MM.1S (cell line): ENCODE results near the gene ZNF135.

Source experiments
- DNase-seq: peaks from one replicate; pipeline ENCODE4 v3.0.0-alpha.2; 2015
- H2AFZ ChIP-seq: fragments of 300-600 bp; sonication (generic); 2 replicates; pipeline ENCODE4 v1.6.0; 2016; ENCODE audit warnings: antibody characterized with exemption, low read length
- H3F3A ChIP-seq: fragments of 300-600 bp; sonication (generic); 2 replicates; pipeline ENCODE4 v1.6.1; 2016; ENCODE audit warnings: mild to moderate bottlenecking, antibody characterized with exemption, low read length, moderate library complexity, mixed read lengths; ENCODE audit not compliant: insufficient read depth
- H3K27ac ChIP-seq: fragments of 300-600 bp; sonication (generic); 2 replicates; pipeline ENCODE4 v1.5.1; 2016; ENCODE audit warnings: mild to moderate bottlenecking, low read length
- H3K27me3 ChIP-seq: fragments of 300-600 bp; sonication (generic); replicated peaks from 2 replicates; pipeline ENCODE4 v1.6.0; 2016; ENCODE audit warnings: low read length; ENCODE audit not compliant: insufficient read depth
- H3K36me3 ChIP-seq: fragments of 300-600 bp; sonication (generic); replicated peaks from 2 replicates; pipeline ENCODE4 v1.6.1; 2016; ENCODE audit warnings: mild to moderate bottlenecking, low read length, mixed read lengths; ENCODE audit not compliant: insufficient read depth
- H3K4me1 ChIP-seq: fragments of 300-600 bp; sonication (generic); 2 replicates; pipeline ENCODE4 v1.6.1; 2016; ENCODE audit warnings: low read length, mixed read lengths
- H3K4me2 ChIP-seq: fragments of 300-600 bp; sonication (generic); 2 replicates; pipeline ENCODE4 v1.6.0; 2016; ENCODE audit warnings: low read depth, low read length
- H3K4me3 ChIP-seq: fragments of 300-600 bp; sonication (generic); 2 replicates; pipeline ENCODE4 v1.5.1; 2016; ENCODE audit warnings: low read length, mixed read lengths
- H3K79me2 ChIP-seq: fragments of 300-600 bp; sonication (generic); 2 replicates; pipeline ENCODE4 v1.6.1; 2016; ENCODE audit warnings: mixed run types, low read length, mixed read lengths
- H3K9ac ChIP-seq: fragments of 300-600 bp; sonication (generic); 2 replicates; pipeline ENCODE4 v1.6.1; 2016; ENCODE audit warnings: low read length, mixed read lengths
- H3K9me2 ChIP-seq: fragments of 300-600 bp; sonication (generic); replicated peaks from 2 replicates; pipeline ENCODE4 v1.6.1; 2016; ENCODE audit warnings: mild to moderate bottlenecking, low read length, mixed read lengths; ENCODE audit not compliant: insufficient read depth
- H3K9me3 ChIP-seq: fragments of 300-600 bp; sonication (generic); replicated peaks from 2 replicates; pipeline ENCODE4 v1.6.1; 2016; ENCODE audit warnings: mild to moderate bottlenecking, low read length, mixed read lengths; ENCODE audit not compliant: insufficient read depth
- H4K20me1 ChIP-seq: fragments of 300-600 bp; sonication (generic); 2 replicates; pipeline ENCODE4 v1.6.1; 2016; ENCODE audit warnings: mild to moderate bottlenecking, low read length, moderate library complexity, mixed read lengths; ENCODE audit not compliant: insufficient read depth
- CTCF ChIP-seq: fragments of 300-600 bp; sonication (generic); IDR thresholded peaks from 2 replicates; pipeline ENCODE4 v1.5.1; 2016; ENCODE audit warnings: antibody characterized with exemption, low read length, mixed read lengths
- EZH2 ChIP-seq: fragments of 300-600 bp; sonication (generic); optimal IDR thresholded peaks from 2 replicates; pipeline ENCODE3; 2017; ENCODE audit warnings: low read depth, mild to moderate bottlenecking, antibody characterized with exemption, low read length, mixed read lengths
- EZH2phosphoT487 ChIP-seq: fragments of 300-600 bp; sonication (generic); IDR thresholded peaks from 2 replicates; pipeline ENCODE4 v1.6.1; 2018; ENCODE audit warnings: antibody characterized with exemption, low read length

Gene ZNF135

GRCh38 chr19:58038688-58039204, 20.3 kb upstream of the ZNF135 start:
- H3K4me3 ChIP-seq, result no peak overlapping the region
- no peaks in the 10 kb centered on the region for H3K79me2 ChIP-seq
- H3K36me3 ChIP-seq, result no peaks in the 10 kb centered on the region
- H4K20me1 ChIP-seq, result no peaks in the 10 kb centered on the region
- H3K9me2 ChIP-seq, result no peaks in the 10 kb centered on the region
- H3K27ac ChIP-seq, result no peak overlapping the region
- H3K9me3 ChIP-seq, result no peaks in the 10 kb centered on the region
- no peak overlapping the region for H3K9ac ChIP-seq
- DNase-seq, result no peak
- H2AFZ ChIP-seq, result no peak overlapping the region
- H3K4me2 ChIP-seq, result no peak overlapping the region
- no peaks in the 10 kb centered on the region for H3K27me3 ChIP-seq
- TF ChIP-seq EZH2 (no peak), CTCF (no peak), EZH2phosphoT487 (no peak)
- H3K4me1 ChIP-seq, result no peaks in the 10 kb centered on the region
- no peaks in the 10 kb centered on the region for H3F3A ChIP-seq

GRCh38 chr19:58040751-58041525, 18.1 kb upstream of the ZNF135 start:
- Histone ChIP-seq H3K9me2 (no peaks in the 10 kb centered on the region), H4K20me1 (no peaks in the 10 kb centered on the region), H3F3A (no peaks in the 10 kb centered on the region), H3K9ac (no peak overlapping the region), H3K36me3 (no peaks in the 10 kb centered on the region), H3K9me3 (no peaks in the 10 kb centered on the region), H3K79me2 (no peaks in the 10 kb centered on the region), H3K4me1 (no peaks in the 10 kb centered on the region), H3K4me2 (no peak overlapping the region), H3K27ac (no peak overlapping the region), H3K4me3 (no peak overlapping the region), H3K27me3 (no peaks in the 10 kb centered on the region), H2AFZ (no peak overlapping the region)
- no peak for DNase-seq
- TF ChIP-seq EZH2, result no peak
- no peak for TF ChIP-seq CTCF
- TF ChIP-seq EZH2phosphoT487, result no peak

- no peak overlapping the region for H3K9ac ChIP-seq
- H3K27me3 ChIP-seq, result no peaks in the 10 kb centered on the region
- no peak overlapping the region for H3K4me2 ChIP-seq
- TF ChIP-seq EZH2phosphoT487, result no peak
- no peak for TF ChIP-seq CTCF
- no peak for TF ChIP-seq EZH2
- no peaks in the 10 kb centered on the region for H3K4me1 ChIP-seq
- no peaks in the 10 kb centered on the region for H3K9me3 ChIP-seq
- H3K4me3 ChIP-seq, result no peak overlapping the region
- H3F3A ChIP-seq, result no peaks in the 10 kb centered on the region
- H3K36me3 ChIP-seq, result no peaks in the 10 kb centered on the region
- no peak for DNase-seq
- no peak overlapping the region for H3K27ac ChIP-seq
- H3K9me2 ChIP-seq, result no peaks in the 10 kb centered on the region
- H2AFZ ChIP-seq, result no peak overlapping the region
- no peaks in the 10 kb centered on the region for H3K79me2 ChIP-seq
- no peaks in the 10 kb centered on the region for H4K20me1 ChIP-seq
Measured at GRCh38 chr19:58042495-58043340, 16.4 kb upstream of the ZNF135 start.
